ENCODE results near the gene GSTM3.

DNA sequence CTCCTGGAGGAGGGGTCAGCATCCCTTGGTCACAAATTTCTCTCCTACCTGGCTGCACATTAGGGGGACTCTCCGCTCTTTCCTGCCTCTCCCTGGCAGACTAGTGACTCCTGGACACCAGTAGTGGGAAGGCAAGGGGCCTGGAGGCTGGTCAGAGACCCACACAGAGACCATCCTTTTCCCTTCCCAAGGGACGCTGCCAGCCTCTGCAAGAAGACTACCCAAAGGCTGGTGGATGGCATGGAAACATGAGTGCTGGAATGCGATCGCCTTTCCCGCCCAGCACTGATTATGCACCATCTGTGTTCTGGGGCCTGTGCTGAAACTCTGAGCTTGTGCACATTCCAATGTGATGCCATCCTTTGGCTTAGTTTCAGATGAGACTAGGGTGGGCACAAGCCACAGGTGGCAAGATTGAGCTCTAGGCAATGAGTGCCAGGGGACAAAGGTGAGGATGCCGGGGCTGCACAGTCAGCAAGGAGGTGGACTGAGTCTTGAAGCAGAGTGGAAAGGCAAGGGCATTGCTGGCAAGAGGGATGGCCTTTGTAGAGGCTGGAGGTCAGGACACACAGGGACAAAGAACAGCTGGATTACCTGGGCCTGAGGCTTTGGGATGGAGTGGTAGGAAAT is 35.5 kb upstream of the GSTM3 start:
- TF ChIP-seq, protein P1, sequence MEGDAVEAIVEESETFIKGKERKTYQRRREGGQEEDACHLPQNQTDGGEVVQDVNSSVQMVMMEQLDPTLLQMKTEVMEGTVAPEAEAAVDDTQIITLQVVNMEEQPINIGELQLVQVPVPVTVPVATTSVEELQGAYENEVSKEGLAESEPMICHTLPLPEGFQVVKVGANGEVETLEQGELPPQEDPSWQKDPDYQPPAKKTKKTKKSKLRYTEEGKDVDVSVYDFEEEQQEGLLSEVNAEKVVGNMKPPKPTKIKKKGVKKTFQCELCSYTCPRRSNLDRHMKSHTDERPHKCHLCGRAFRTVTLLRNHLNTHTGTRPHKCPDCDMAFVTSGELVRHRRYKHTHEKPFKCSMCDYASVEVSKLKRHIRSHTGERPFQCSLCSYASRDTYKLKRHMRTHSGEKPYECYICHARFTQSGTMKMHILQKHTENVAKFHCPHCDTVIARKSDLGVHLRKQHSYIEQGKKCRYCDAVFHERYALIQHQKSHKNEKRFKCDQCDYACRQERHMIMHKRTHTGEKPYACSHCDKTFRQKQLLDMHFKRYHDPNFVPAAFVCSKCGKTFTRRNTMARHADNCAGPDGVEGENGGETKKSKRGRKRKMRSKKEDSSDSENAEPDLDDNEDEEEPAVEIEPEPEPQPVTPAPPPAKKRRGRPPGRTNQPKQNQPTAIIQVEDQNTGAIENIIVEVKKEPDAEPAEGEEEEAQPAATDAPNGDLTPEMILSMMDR (IDR thresholded peaks at IDR 0.05), result no peak
- no peak for TF ChIP-seq POLR2A (IDR thresholded peaks at IDR 0.05)
